CD4-positive, alpha-beta T cell treated with Interleukin-6 for 4 hours (primary cell): ENCODE data around the gene OR6V1.

Experiments
- DNase-seq: peaks from one replicate; pipeline ENCODE4 v3.0.0-alpha.2; 2020; ENCODE audit warnings: mixed read lengths

The OR6V1 gene, protein sequence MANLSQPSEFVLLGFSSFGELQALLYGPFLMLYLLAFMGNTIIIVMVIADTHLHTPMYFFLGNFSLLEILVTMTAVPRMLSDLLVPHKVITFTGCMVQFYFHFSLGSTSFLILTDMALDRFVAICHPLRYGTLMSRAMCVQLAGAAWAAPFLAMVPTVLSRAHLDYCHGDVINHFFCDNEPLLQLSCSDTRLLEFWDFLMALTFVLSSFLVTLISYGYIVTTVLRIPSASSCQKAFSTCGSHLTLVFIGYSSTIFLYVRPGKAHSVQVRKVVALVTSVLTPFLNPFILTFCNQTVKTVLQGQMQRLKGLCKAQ

DNA sequence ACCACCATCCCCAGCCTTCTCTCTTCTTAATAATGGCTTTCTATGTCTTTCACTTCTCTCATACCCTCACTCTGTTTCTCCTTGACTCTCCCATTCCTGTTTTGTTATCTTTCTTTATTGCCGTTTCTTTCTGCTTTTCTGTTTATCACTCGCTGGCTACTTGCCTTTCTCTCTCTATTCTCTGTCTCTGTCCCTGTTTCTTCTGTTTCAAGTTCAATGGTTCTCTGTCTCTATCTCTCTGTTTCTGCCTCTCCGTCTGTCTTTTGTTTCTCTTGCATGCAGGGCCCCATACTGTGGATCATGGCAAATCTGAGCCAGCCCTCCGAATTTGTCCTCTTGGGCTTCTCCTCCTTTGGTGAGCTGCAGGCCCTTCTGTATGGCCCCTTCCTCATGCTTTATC lies at the start of gene OR6V1:
Gene OR6V1, plus strand, starts transcription at position 301 of the 400 bp plus-strand sequence. Its CDS starts 0 bp downstream, at position 301.
- no peak for DNase-seq

DNA sequence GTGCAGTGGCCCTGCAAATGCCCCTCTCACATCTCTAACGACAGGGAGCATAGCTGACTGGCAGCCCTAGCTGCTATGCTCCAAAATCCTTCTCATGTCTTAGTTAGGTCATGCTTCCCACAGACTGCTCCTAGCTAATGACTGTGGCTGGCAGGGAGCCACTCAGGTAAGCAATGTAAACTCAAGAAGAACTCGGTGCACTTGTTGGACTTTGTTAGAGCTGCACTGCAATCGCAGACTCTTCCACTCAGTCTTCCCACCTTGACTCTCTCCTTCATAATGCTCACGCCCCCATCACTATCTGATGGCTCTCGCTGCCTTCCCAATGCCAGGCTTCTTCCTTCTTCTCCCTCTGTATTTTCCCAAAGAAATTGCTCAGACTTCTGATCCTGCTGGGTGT lies 49.2 kb upstream of the OR6V1 start:
- no peak for DNase-seq

DNA sequence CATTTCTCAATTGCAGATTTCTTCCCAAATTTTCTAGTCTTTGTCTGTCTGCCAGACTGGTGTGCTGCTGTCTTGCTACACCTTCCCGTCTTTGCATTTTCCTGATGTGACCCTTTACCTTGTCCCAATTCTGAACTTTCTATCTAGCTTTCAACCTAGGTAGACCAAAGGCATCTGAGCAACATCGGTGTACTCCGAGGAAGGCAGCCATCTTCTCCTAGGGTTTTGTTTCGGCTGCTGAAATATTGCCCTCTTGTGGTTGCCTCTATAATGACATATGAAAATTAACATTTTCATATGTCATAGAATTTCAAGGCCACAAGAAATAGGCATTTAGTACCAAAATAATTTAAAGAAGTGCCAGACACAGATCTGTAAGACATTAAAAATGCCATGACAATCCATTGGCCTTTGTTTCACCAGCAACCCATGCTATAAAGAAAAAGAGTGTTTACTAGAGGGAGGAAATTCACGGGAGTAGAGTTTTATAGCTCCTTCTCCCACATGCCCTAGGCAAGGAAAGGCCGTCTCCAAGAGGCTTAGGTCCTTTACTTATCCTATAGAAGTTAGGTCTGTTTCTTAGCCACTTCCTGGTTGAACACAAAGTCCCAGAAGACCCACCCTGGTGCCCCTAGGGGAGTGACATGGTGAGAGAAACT lies 48.6 kb upstream of the OR6V1 start:
- peak; percentile 51 for DNase-seq

DNA sequence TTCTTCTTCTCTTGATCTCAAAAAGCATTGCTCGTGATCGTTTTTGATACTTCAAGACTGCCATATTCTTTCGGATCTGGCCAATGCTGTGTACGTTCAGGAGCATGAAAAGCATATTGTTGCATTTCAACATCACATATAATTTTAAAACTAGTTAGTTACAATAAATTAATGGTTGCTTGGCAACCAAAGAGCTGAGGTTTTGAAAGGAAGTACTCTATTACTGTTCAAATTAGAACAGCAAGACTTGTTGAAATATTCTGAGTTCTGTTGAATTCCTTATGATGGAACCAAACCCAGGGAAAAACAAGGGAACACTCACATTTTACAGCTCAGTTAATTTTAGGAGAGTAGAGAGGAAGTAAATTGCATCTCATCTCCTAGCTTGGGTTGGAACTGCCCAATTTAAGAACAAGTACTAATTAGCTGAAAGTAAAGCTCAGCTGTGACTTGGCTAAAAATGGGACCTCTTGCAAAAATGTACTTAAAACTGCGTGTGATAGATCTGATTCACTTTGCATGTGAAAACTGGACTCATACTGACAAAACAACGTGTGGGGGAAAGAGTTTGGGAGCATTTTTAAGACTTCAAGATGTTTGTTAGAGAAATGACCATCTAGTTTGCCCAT lies 46.4 kb upstream of the OR6V1 start:
- no peak for DNase-seq

DNA sequence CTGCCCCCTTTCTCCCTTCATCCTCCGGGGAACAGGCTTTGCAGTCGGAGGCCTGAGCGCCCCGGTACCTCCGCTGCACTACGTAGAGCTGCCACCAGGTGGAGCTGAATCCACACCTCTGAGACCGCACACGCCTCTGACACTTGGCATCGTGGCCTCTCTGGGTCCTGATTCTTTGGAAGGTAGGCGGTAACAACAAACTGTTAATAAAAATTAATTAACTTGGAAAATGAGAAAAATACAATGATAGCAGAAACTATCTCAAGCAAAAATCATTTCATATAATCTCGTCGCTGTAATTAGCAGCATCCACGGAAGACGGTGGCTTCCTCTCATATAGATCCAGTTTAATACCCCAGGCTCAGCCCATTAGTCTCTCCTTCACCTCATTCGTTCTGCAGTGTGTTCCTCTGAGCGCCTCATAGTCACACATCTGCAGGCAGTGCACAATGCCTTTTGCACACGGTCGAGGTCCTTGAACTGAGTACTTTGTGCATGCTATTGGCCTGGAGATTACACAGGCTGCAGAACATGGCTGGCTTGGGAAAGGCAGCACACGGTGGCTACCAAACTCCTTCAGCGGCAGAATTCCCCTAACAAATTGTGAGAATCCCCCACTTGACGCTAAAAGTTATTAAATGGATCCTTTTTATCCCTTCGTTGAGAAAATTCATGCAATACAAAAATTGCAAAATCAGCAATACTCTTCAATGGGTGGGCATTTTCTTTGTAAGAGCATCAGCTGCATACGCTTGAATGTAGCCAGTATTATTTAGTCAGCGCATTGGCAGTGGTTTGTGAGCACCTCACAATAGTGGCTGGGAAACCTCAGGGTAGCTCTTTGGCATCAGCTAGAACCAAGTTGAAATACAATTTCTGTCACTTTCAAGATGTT lies 43.9 kb upstream of the OR6V1 start:
- DNase-seq = peak; percentile 84

DNA sequence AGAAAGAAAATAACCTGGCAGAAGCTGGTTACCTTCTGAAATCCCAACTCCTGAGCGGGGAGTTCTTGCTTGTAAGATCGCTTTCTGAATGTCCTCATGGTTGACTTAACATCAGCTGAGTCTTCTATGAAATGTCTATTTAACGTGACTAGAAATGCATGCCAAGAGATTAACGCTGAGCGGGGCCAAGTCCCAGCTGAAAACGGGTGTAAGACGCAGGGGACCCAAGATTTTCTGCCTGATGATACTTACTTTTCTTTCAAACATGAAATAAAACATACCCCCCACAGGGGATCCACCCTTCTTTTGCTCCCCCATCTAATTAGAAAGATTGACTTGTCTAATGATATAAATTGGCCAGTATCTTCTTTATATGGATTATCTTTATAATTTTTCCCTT lies 40.1 kb upstream of the OR6V1 start:
- DNase-seq = no peak

DNA sequence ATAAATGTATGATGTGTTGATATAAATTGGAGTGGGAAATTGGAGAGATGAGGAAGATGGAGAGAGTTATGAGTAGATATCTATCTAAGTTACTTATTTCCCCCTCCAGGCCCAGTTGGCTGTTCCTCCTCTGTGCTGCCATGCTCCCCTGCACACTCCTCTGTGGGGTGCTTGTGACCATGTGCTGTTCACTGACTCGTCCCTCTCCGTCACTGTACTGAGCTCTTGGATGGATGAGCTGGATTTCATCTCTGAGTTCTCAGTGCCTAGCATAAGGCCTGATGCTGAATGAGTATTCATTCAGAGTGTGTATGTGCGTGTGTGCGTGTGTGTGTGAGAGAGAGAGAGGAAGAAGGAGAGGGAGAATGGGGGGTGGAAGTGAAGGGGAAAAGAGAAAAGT lies 39.7 kb upstream of the OR6V1 start:
- no peak for DNase-seq

DNA sequence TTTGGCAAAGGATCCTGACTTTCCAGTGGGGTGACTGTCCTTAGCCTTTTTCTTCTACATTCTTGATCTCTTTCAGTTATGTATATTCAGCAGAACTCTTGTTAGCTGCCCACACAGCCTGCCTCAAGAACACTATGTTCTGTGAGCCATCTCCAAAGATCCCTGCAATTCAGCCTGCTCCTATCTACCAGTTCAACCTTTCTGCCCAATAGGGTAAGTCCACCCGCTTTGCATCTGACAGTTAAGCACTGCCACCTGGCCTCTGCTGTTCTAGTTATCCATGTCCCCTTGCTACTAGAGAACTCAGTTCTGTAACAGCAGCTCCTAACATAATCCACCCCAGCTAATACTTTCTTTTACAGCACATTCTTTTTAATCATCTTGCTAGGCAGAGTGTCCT lies 38.7 kb upstream of the OR6V1 start:
- no peak for DNase-seq

DNA sequence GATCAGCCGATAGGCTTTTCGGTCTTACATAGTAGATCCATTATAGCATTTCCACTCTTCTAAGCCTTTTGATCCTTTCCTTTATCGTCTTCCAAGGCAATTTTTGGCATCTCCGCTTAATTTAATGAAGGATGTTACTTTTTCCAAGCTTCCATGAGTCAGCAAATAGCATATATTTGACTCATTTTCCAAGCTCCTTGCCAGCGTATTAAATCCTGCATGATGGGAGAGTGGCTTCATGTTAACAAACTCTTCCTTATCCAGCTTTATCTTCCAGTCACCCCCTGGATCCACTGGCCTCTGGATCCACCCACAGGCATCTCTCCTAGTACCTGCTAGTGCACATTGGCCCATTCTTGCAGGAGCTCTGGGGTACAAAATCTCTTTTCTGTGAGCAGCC lies 38.2 kb upstream of the OR6V1 start:
- no peak for DNase-seq

DNA sequence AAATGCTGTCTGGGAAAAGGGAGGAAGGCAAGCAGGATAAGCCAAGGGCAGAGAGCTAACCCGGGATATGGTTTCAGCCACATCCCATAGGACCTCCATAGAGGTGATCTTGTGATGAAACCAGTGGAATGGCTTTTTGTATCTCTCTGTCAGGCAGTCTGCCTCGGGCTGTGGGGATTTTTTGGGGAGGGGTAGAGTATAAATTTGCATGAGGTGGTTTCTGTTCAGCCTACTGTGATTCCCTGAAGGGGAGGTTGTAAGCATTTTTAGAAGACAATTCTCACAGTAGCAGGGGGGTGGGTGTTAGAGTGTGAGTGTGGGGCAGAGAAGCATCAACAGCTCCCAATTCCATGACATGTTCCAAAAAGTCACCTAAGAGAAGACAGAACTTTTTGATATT lies 37.1 kb upstream of the OR6V1 start:
- no peak for DNase-seq

DNA sequence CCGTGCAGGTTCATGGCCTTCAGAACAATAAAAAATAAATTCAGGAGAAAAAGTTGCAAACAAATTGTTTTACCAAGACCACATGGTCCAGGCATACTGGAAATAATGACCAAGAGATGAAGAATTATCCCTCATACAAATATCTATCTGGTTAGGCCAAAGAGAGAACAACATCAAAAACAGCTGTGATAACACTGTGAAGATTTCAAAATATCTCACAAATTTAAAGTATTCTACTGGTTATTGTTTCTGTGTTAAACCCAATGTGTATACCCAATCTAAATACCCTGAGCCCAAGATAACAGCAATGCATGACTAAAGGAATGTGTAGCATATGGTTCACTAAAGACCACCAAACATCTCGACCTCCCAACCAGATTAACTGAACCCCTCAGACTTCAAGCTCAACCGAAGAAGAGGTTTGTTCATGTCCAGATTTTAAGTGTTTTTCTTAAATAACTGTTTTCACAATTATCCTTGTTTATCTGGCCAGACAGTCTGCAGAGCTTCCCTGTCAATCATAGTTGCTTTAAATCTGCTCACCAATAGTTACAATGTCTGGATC lies 36.1 kb upstream of the OR6V1 start:
- DNase-seq = no peak

DNA sequence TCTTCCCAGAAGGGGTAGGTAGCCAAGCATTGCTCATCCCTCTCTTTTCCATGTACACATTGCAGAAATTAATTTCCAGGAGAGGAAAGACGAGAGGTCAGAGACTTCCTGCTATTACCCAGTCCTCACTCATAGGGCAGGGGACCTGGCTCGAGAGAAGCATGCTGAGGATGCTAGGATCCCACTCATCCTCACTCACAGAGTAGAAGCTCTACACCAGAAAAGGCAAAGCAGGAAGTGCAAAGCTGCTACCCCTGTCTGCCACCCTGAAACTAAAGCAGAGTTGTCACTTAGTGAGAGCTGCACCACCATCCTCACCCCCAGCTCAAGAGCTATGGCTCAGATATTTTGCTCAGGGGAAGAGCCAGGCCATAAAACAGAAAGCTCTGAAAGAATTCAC lies 35.1 kb upstream of the OR6V1 start:
- no peak for DNase-seq

DNA sequence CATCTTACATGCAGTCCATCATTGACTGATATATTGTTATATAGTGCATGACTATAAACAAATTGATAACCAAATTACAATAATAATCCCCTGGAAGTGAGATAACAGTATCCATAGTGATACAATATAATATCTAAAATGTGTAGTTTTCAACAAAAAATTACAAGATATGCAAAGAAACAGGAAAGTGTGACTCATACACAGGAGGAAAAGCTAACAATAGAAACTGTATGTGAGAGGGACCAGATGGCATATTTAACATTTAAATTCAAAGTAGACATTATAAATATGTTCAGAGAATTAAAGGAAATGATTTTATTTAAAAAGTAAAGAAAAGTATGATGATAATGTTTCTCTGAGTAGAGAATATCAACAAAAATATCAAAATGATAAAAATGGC lies 33.2 kb upstream of the OR6V1 start:
- DNase-seq = no peak

DNA sequence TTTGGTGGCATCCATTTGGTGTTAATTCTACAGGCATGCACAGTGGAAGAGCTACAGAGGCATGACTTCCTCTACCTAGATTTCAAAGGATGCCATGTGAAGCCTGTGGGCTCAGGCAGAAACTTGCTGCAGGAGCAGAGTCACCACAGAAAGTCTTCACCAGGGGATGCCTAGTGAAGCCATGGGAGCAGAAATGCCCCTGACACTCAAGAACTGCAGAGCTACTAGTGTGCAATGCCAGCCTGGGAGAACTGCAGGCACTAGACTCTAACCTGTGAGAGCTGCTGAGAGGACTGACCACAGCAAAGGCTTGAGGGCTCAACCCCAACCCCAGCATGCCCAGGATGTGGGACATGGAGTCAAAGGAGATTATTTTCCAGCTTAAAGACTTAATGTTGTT lies 29.1 kb upstream of the OR6V1 start:
- no peak for DNase-seq

DNA sequence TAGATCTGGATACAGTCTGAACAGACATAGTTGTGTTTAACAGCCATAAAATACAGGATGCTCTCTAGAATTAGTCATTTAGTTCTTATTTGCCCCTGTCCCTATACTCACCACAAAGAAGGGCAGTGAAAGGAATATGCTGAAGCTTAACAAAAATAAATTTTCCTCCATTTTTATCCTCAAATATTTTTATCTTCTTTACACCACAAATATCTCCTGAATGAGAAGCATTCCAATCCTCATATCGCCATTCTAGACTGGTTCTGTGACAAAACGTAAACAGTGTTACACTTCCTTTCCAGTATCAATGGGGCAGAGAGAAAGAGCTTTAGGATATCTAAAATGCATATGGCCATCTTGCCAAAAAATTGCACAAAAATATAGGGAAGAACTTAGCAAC lies 26.8 kb upstream of the OR6V1 start:
- DNase-seq = no peak

DNA sequence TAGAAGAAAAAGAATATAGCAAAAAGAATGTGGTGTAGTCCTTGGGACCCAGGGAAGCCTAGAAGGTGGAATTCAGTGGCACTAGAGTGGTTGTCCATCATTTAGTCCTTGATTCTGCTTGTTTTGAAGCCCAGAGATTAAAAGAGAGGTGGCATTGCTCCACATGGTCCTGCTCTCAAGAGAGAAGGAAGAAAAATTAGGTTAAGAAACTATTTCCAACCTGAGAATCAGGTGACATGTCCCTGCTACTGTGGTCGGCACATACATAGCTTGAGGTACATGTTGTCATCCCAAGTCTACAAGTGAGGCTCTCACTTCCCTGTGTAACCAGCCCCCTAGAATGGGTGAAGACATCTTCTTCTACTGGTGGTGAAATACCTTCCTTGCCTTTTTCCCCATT lies 25.1 kb upstream of the OR6V1 start, which contains the start of gene OR9A2:
Gene OR9A2, minus strand, starts transcription at position 101 of the 400 bp plus-strand sequence. Its CDS starts 0 bp downstream, at position 101.
- DNase-seq = no peak

DNA sequence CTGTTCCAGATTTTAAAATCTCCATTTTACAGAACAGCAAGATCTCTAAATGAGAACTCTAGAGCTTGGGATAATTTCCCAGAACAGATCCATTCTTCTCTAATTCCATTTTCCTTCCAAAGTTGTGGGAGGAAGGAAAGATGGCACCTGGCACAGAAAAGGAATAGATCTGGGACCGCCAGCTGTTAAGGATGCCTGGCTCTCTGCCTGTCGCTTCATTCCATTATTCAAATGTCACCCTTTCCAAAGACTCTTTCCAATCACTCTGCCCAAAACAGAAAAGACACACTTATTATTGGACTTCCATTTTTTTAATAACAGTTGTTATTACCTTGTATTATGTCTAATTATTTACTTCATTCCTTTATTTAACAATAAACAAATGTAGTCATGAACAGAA lies 24.5 kb upstream of the OR6V1 start:
- DNase-seq = no peak

DNA sequence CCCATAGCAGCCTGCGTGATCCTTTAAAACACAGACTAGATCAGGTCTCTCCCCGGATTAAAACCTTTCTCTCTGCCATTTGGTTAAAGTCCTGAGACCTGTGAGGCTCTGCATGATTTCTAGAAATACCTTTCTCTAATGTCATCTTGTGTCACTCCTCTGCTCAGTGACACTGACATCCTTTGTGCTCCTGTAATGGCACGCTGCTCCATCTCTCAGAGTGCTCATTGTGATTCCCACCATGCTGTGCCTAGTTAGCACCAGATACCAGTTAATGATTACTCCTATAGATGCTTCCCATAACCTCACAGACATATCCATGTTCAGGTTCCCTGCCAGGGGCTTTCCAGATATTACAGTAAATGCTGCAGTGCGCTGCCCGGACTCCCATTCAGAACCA lies 13.5 kb upstream of the OR6V1 start:
- DNase-seq = no peak

DNA sequence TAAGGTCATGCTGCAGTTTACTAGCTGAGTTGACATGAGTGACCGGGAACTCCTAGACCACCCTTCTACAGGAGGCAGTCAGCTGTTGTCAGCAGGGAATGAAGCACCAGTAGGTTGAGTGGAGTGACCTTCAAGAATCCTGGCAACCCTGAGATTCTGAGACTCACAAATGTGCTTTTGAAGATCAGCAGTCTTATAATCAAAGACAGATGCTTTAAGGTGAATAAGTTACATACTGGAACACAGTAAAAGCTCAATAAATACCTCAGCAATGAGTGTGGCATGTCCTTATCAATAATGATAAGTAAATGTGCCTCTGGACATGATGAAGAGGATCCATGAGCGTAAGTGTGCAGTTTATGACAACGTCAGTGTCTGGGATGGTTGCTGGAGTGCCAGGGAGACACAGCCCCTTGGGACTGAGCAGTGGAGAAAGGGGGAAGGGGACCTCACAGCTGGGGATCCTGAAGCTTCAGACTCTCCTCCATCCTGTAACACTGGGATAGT lies 11.9 kb upstream of the OR6V1 start:
- no peak for DNase-seq

DNA sequence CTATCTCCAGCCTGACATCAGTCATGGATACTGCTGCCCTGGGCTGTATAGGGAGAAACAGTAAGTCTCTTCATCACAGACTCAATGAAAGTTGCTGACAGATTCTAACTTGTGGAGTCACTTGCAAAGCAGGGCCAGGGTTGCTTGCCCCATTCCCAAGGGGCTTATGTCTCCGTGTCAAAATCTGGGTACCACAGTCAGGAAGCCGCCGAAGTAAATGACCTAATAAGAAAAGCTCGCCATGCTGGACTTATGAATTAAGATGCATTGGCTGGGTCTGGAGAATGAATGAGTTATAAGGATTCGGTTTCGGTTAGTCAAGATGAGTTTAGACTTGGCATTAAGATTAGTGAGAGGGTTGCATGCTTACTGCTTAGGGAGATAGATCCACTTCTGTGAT lies 10.8 kb upstream of the OR6V1 start:
- DNase-seq = no peak

DNA sequence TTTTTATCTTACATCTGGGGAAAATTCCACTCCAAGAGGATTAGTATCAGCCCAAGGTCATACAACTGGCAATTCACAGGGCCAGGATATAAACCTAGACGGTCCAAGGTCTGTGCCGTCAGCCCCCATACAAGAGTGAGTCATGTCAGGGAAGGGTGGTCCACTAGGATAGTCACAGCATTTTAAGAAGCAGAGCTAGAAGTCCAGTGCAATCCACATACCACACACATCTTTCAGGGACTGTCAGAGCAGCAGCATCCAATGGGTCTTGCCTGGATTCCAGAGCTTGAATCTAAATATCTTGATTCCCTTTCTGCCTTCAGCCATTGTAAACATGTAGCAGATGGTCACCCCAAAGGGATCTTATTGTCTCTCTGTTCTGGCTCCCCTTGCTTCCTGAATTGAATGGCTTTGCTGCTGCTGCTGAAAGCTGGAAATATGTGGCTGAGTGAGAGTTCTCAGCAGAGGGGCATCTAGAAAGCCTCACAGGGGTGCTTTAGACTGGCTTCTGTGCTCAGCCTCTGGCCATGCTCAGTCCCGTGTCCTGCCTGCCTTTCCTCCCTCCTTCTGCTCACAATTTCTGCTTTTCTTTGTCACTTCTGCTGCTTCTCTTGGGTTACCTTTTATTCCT lies 9.9 kb upstream of the OR6V1 start:
- no peak for DNase-seq

DNA sequence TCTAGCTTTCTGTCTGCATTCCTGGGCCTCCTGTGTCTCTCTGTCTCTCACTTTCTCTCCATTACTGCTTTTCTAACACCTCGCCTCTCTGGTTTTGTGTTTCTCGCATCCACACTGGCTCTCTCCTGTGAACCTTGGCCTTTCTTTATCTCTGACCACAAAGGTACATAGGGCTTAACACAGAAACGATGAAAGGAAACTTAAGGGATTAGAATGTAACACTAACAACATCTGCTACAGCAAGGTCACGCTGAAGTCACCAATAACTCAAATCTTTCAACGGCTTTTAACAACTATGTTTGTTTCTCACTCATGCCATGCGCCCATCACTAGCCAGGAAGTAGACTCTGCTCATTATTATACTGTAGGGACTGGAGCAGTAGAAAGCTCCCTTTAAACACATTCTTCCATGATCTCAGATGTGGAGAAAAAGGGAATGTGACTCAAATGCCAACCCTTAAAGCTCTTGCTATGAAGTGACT lies 9.3 kb upstream of the OR6V1 start:
- DNase-seq = no peak
